K562 (cell line): Measurements from ENCODE around the gene MMP17.

Source experiments
- E2F5 ChIP-seq: sonication (generic); formaldehyde crosslinking; IDR thresholded peaks from 2 replicates; pipeline ENCODE4 v1.8.0; 2022; ENCODE audit warnings: mild to moderate bottlenecking, missing genetic modification reagents
- FOXP4 ChIP-seq: sonication (generic); formaldehyde crosslinking; IDR thresholded peaks from 2 replicates; pipeline ENCODE4 v1.8.0; 2022; ENCODE audit warnings: mild to moderate bottlenecking, missing genetic modification reagents, borderline replicate concordance
- IRF1 ChIP-seq: sonication (generic); formaldehyde crosslinking; IDR thresholded peaks from 2 replicates; pipeline ENCODE4 v1.8.0; 2022; ENCODE audit warnings: missing genetic modification reagents, mild to moderate bottlenecking, borderline replicate concordance
- L3MBTL2 ChIP-seq: fragments of 450-650 bp; IDR thresholded peaks from 2 replicates; pipeline ENCODE4 v1.6.1; 2016; ENCODE audit warnings: mild to moderate bottlenecking, moderate library complexity
- PBX2 ChIP-seq, 2 experiments: IDR thresholded peaks in 1 of 2; conservative IDR thresholded peaks in 1 of 2; 2 replicates each; pipeline ENCODE4 v1.6.1; 2016; ENCODE audit warnings: low read depth in 2 of 2, mild to moderate bottlenecking in 1 of 2, missing compliant biosample characterization in 1 of 2, missing genetic modification characterization in 1 of 2, moderate library complexity in 1 of 2
- ZNF561 ChIP-seq: fragments of 450-650 bp; formaldehyde crosslinking; conservative IDR thresholded peaks from 2 replicates; pipeline ENCODE4 v1.4.0; 2020; ENCODE audit warnings: mild to moderate bottlenecking, moderate library complexity

GRCh38 chr12:131849700-131850553 is 21.7 kb downstream of the MMP17 start:
- TF ChIP-seq IRF1 (no peak), PBX2 (CRISPR knock-in tag; IDR thresholded peaks at IDR 0.05; ENCODE audit: low read depth) (no peak), PBX2 (tag; conservative IDR thresholded peaks at IDR 0.05; ENCODE audit: low read depth) (no peak), E2F5 (no peak), FOXP4 (no peak), ZNF561 (CRISPR knock-in tag) (no peak), L3MBTL2 (no peak)
